ENCODE measurements around the gene UBE2Z. TPM values are rescaled to one million over a fixed set of nuclear protein-coding genes. Genes with fewer than 3 reads are reported as not detected.

UBE2Z gene
- total and polyA plus RNA-seq, 2 of the 13 experiments (the other 11 are each of a cell fraction or from before 2014, with no cell fraction given): 63.2 to 122 TPM

GRCh38 chr17:48954300-48954755, 46.1 kb downstream of the UBE2Z start (continued):
- TF ChIP-seq ZNF704 (CRISPR knock-in tag; IDR thresholded peaks at IDR 0.05; ENCODE audit: borderline replicate concordance) (no peak), JDP2 (CRISPR knock-in tag; IDR thresholded peaks at IDR 0.05; ENCODE audit: borderline replicate concordance) (no peak), THAP11 (CRISPR knock-in tag; IDR thresholded peaks at IDR 0.05) (peak; percentile 42; the same call in 1 of the 2 replicates), HDAC2 (CRISPR knock-in tag; IDR thresholded peaks at IDR 0.05) (0 out of 2 replicates have a peak, but pooled peaks have one; percentile 10), ZIK1 (CRISPR knock-in tag; IDR thresholded peaks at IDR 0.05; ENCODE audit: borderline replicate concordance, low read depth) (no peak), ZNF331 (CRISPR knock-in tag; IDR thresholded peaks at IDR 0.05) (0 out of 2 replicates have a peak, but pooled peaks have one; percentile 13), MIER2 (CRISPR knock-in tag; IDR thresholded peaks at IDR 0.05) (no peak; the same call in 1 of the 2 replicates), SRY (CRISPR knock-in tag; IDR thresholded peaks at IDR 0.05) (no peak), ZNF850 (CRISPR knock-in tag; conservative IDR thresholded peaks at IDR 0.05) (no peak), NFE2L1 (CRISPR knock-in tag; IDR thresholded peaks at IDR 0.05; ENCODE audit: borderline replicate concordance) (no peak), PCBP2 (optimal IDR thresholded peaks at IDR 0.05; ENCODE audit: low read depth, low read length, poor library complexity, severe bottlenecking) (no peak), MTF2 (CRISPR knock-in tag; IDR thresholded peaks at IDR 0.05; ENCODE audit: borderline replicate concordance) (no peak; the same call in 1 of the 2 replicates), KLF6 (CRISPR knock-in tag; IDR thresholded peaks at IDR 0.05) (0 out of 2 replicates have a peak, but pooled peaks have one; percentile 37), ZNF207 (IDR thresholded peaks at IDR 0.05; ENCODE audit: borderline replicate concordance) (no peak), ZZZ3 (CRISPR knock-in tag; IDR thresholded peaks at IDR 0.05; ENCODE audit: borderline replicate concordance) (no peak), ONECUT2 (CRISPR knock-in tag; IDR thresholded peaks at IDR 0.05) (no peak), ZNF18 (CRISPR knock-in tag; IDR thresholded peaks at IDR 0.05; ENCODE audit: insufficient replicate concordance) (no peak), ARID4A (CRISPR knock-in tag; IDR thresholded peaks at IDR 0.05; ENCODE audit: borderline replicate concordance) (peak; percentile 55; the same call in 1 of the 2 replicates), ZNF274 (CRISPR knock-in tag; IDR thresholded peaks at IDR 0.05) (peak; percentile 44; the same call in 1 of the 2 replicates), ARID2 (CRISPR knock-in tag; IDR thresholded peaks at IDR 0.05; ENCODE audit: borderline replicate concordance) (no peak)

Data from HepG2 (cell line).